Mesenchymal stem cell (in vitro differentiated cells and primary cell): ENCODE data around the gene ZNF19.

Experiments
- DNase-seq: peaks from one replicate; pipeline ENCODE4 v3.0.0-alpha.2; 2013
- H2AFZ ChIP-seq: one replicate; pipeline ENCODE4 v1.6.1; 2013; ENCODE audit warnings: low read depth, mild to moderate bottlenecking, control low read depth, inconsistent platforms, low read length, moderate library complexity
- H2AK5ac ChIP-seq: 2 replicates; pipeline ENCODE4 v1.6.1; 2013; ENCODE audit warnings: low read length, moderate library complexity, mild to moderate bottlenecking, inconsistent platforms; ENCODE audit not compliant: severe bottlenecking
- H2BK120ac ChIP-seq: one replicate; pipeline ENCODE4 v1.6.1; 2013; ENCODE audit warnings: low read depth, mild to moderate bottlenecking, inconsistent platforms, low read length, moderate library complexity
- H2BK12ac ChIP-seq, 2 experiments: one replicate each; pipeline ENCODE4 v1.6.1; 2013; ENCODE audit warnings: inconsistent platforms in 2 of 2, low read length in 2 of 2, mild to moderate bottlenecking in 2 of 2, moderate library complexity in 2 of 2, control low read depth in 1 of 2
- H2BK15ac ChIP-seq: one replicate; pipeline ENCODE4 v1.6.1; 2013; ENCODE audit warnings: mild to moderate bottlenecking, low read depth, inconsistent platforms; ENCODE audit not compliant: poor library complexity, severe bottlenecking
- H2BK5ac ChIP-seq: 2 replicates; pipeline ENCODE4 v1.6.1; 2013; ENCODE audit warnings: low read depth, mild to moderate bottlenecking, low read length, control low read depth, inconsistent platforms; ENCODE audit not compliant: poor library complexity, severe bottlenecking
- H3K14ac ChIP-seq, 2 experiments: one replicate each; pipeline ENCODE4 v1.6.1; 2013; ENCODE audit warnings: inconsistent platforms in 2 of 2, low read length in 2 of 2, control low read depth in 1 of 2, mild to moderate bottlenecking in 1 of 2, moderate library complexity in 1 of 2
- H3K18ac ChIP-seq, 2 experiments: one replicate each; pipeline ENCODE4 v1.6.1; 2013; ENCODE audit warnings: inconsistent platforms in 2 of 2, low read length in 2 of 2, control low read depth in 1 of 2, low read depth in 1 of 2, mild to moderate bottlenecking in 1 of 2
- H3K23ac ChIP-seq, 2 experiments: one replicate each; pipeline ENCODE4 v1.6.1; 2013; ENCODE audit warnings: inconsistent platforms in 2 of 2, low read length in 2 of 2, mild to moderate bottlenecking in 2 of 2, moderate library complexity in 2 of 2, control low read depth in 1 of 2
- H3K27ac ChIP-seq: 2 replicates; pipeline ENCODE4 v1.5.1; 2013; ENCODE audit warnings: mild to moderate bottlenecking, moderate library complexity, low read length, control low read depth, inconsistent platforms; ENCODE audit not compliant: poor library complexity, severe bottlenecking
- H3K27me3 ChIP-seq, 2 experiments: 2 replicates each; pipeline versions ENCODE4 v1.6.1 to v1.7.0; 2013; ENCODE audit warnings: low read length in 2 of 2, mild to moderate bottlenecking in 2 of 2, moderate library complexity in 2 of 2, control low read depth in 1 of 2, inconsistent platforms in 1 of 2; ENCODE audit not compliant: control insufficient read depth in 1 of 2, insufficient read depth in 1 of 2
- H3K36me3 ChIP-seq, 2 experiments: 2 replicates each; pipeline versions ENCODE4 v1.6.1 to v1.7.0; 2013; ENCODE audit warnings: low read length in 2 of 2, control low read depth in 1 of 2, inconsistent platforms in 1 of 2, low read depth in 1 of 2, mild to moderate bottlenecking in 1 of 2; ENCODE audit not compliant: insufficient read depth in 2 of 2, control insufficient read depth in 1 of 2
- H3K4ac ChIP-seq, 2 experiments: one replicate each; pipeline ENCODE4 v1.6.1; 2013; ENCODE audit warnings: inconsistent platforms in 2 of 2, low read length in 2 of 2, mild to moderate bottlenecking in 2 of 2, moderate library complexity in 2 of 2, control low read depth in 1 of 2, low read depth in 1 of 2
- H3K4me1 ChIP-seq: 2 replicates; pipeline ENCODE4 v1.6.1; 2013; ENCODE audit warnings: low read depth, low read length, control low read depth; ENCODE audit not compliant: control insufficient read depth, insufficient read depth
- H3K4me2 ChIP-seq: 2 replicates; pipeline ENCODE4 v1.6.1; 2013; ENCODE audit warnings: low read length, mild to moderate bottlenecking, inconsistent platforms; ENCODE audit not compliant: poor library complexity, severe bottlenecking
- H3K4me3 ChIP-seq, 2 experiments: 2 replicates each; pipeline versions ENCODE4 v1.5.1 to v1.7.0; 2013; ENCODE audit warnings: low read length in 2 of 2, mild to moderate bottlenecking in 2 of 2, control low read depth in 1 of 2, low read depth in 1 of 2; ENCODE audit not compliant: insufficient read depth in 1 of 2
- H3K79me1 ChIP-seq: replicated peaks from 2 replicates; pipeline ENCODE4 v1.6.1; 2013; ENCODE audit warnings: mild to moderate bottlenecking, control low read depth, low read length, inconsistent platforms; ENCODE audit not compliant: poor library complexity, severe bottlenecking
- H3K9ac ChIP-seq: 2 replicates; pipeline ENCODE4 v1.7.0; 2013; ENCODE audit warnings: mild to moderate bottlenecking, low read length, moderate library complexity
- H3K9me3 ChIP-seq: 2 replicates; pipeline ENCODE4 v1.7.0; 2013; ENCODE audit warnings: mild to moderate bottlenecking, low read length; ENCODE audit not compliant: control insufficient read depth
- H4K8ac ChIP-seq: one replicate; pipeline ENCODE4 v1.6.1; 2013; ENCODE audit warnings: inconsistent platforms, mild to moderate bottlenecking, low read length, moderate library complexity
- H4K91ac ChIP-seq: one replicate; pipeline ENCODE4 v1.6.1; 2013; ENCODE audit warnings: mild to moderate bottlenecking, low read length, inconsistent platforms
- WGBS: methylation state at CpG from one replicate; pipeline ENCODE4 v1.1.7; 2013; ENCODE audit warnings: mixed read lengths; 5-methylcytosine and 5-hydroxymethylcytosine counted together

Gene ZNF19

DNA sequence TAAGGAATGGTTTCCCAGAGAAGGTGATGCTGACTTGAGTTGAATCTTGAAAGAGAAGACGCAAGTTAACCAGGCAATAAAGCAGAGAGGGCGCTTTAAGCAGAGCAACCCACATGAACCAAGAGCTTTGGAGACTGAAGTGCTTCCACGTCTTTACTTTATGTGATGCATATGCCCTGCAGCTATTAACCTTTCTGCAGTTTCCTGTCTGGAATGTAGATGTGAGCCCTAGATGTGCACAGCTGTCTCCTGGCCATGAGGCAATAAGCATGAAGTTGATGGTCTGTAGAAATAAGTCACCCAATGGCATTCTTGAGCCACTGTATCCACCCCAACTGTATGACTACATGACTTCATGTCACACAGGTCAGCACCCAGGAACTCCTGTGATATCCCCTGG lies 31.4 kb upstream of the ZNF19 start:
- Histone ChIP-seq H3K9ac (no peak overlapping the region), H4K91ac (no peak overlapping the region), H2BK5ac (no peak overlapping the region), H3K4me2 (no peak overlapping the region), H2AK5ac (no peak overlapping the region), H3K14ac (no peak overlapping the region), H2BK12ac (no peak overlapping the region), H3K4me3 (no peak overlapping the region), H4K8ac (no peak overlapping the region), H2AFZ (no peak overlapping the region), H3K23ac (no peak overlapping the region), H3K4me1 (no peaks in the 10 kb centered on the region), H3K36me3 (no peaks in the 10 kb centered on the region), H3K27ac (no peak overlapping the region), H3K79me1 (no peaks in the 10 kb centered on the region), H3K27me3 (peaks cover 28 to 31% of the 10 kb centered on the region in 2 experiments), H3K18ac (no peak overlapping the region), H2BK120ac (no peak overlapping the region), H3K4ac (no peak overlapping the region), H2BK15ac (no peak overlapping the region), H3K9me3 (no peaks in the 10 kb centered on the region)
- DNase-seq: no peak
- 78% methylated on average over 3 of the region's 3 CpGs for WGBS

- H3K14ac ChIP-seq: no peak overlapping the region
- H3K9me3 ChIP-seq: no peaks in the 10 kb centered on the region
- no peak overlapping the region for H2BK5ac ChIP-seq
- no peak overlapping the region for H4K8ac ChIP-seq
- H3K4me2 ChIP-seq: no peak overlapping the region
- no peak overlapping the region for H2AK5ac ChIP-seq
- H2BK120ac ChIP-seq: no peak overlapping the region
- no peak overlapping the region for H2AFZ ChIP-seq
- no peak overlapping the region for H3K4ac ChIP-seq
- WGBS: 67% methylated on average over 2 of the region's 3 CpGs
- H2BK15ac ChIP-seq: no peak overlapping the region
- no peak overlapping the region for H4K91ac ChIP-seq
- H3K9ac ChIP-seq: no peak overlapping the region
- H2BK12ac ChIP-seq: no peak overlapping the region
- no peaks in the 10 kb centered on the region for H3K4me1 ChIP-seq
- H3K27ac ChIP-seq: no peak overlapping the region
- H3K18ac ChIP-seq: no peak overlapping the region
- no peak overlapping the region for H3K23ac ChIP-seq
- H3K79me1 ChIP-seq: no peaks in the 10 kb centered on the region
- H3K36me3 ChIP-seq: no peaks in the 10 kb centered on the region
- no peak for DNase-seq
- no peak overlapping the region for H3K4me3 ChIP-seq
- peaks cover 5 to 10% of the 10 kb centered on the region in 2 experiments for H3K27me3 ChIP-seq
Observed at GRCh38 chr16:71515026-71515425, 25.9 kb upstream of the ZNF19 start.

DNA sequence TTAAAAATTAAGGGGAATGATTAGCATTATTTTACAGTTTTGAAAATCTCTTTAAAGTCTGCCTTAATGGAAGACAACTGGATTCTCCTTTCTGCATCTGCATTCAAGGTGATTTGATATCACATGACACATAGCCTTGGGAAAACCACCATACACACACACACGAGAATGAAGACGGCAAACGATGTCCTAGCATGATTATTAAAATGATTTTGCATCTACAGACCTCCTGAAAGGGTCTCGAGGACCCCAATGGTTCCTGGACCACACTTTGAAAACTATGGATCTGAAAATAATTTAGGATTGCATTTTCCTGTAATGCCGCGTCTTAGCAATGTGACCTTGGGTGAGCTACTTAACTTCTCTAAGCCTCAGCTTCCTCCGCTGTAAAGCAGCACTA lies 25.4 kb upstream of the ZNF19 start:
- Histone ChIP-seq H3K23ac (no peak overlapping the region), H3K36me3 (no peaks in the 10 kb centered on the region), H3K14ac (no peak overlapping the region), H2BK120ac (no peak overlapping the region), H2BK15ac (no peak overlapping the region), H2BK12ac (no peak overlapping the region), H3K9me3 (no peaks in the 10 kb centered on the region), H4K8ac (no peak overlapping the region), H3K4me2 (no peak overlapping the region), H4K91ac (no peak overlapping the region), H3K4me3 (no peak overlapping the region), H2AK5ac (no peak overlapping the region), H2BK5ac (no peak overlapping the region), H2AFZ (no peak overlapping the region), H3K27ac (no peak overlapping the region), H3K4ac (no peak overlapping the region), H3K9ac (no peak overlapping the region), H3K4me1 (no peaks in the 10 kb centered on the region), H3K27me3 (peaks cover 5 to 10% of the 10 kb centered on the region in 2 experiments), H3K18ac (no peak overlapping the region), H3K79me1 (no peaks in the 10 kb centered on the region)
- 75% methylated on average over 7 of the region's 7 CpGs for WGBS
- no peak for DNase-seq

- WGBS: 0% methylated on average over 1 of the region's 1 CpG
- no peak overlapping the region for H3K27ac ChIP-seq
- no peak overlapping the region for H3K9ac ChIP-seq
- no peak overlapping the region for H2AK5ac ChIP-seq
- H2BK15ac ChIP-seq: no peak overlapping the region
- no peak overlapping the region for H3K18ac ChIP-seq
- no peak overlapping the region for H4K91ac ChIP-seq
- H3K4ac ChIP-seq: no peak overlapping the region
- no peak overlapping the region for H3K23ac ChIP-seq
- peaks cover 5 to 10% of the 10 kb centered on the region in 2 experiments for H3K27me3 ChIP-seq
- no peak overlapping the region for H2AFZ ChIP-seq
- H2BK120ac ChIP-seq: no peak overlapping the region
- H3K14ac ChIP-seq: no peak overlapping the region
- no peaks in the 10 kb centered on the region for H3K4me1 ChIP-seq
- no peak overlapping the region for H4K8ac ChIP-seq
- no peaks in the 10 kb centered on the region for H3K9me3 ChIP-seq
- H3K4me3 ChIP-seq: no peak overlapping the region
- H3K79me1 ChIP-seq: no peaks in the 10 kb centered on the region
- H2BK12ac ChIP-seq: no peak overlapping the region
- H3K4me2 ChIP-seq: no peak overlapping the region
- no peak overlapping the region for H2BK5ac ChIP-seq
- DNase-seq: no peak
- H3K36me3 ChIP-seq: no peaks in the 10 kb centered on the region
Observed at GRCh38 chr16:71513302-71513701, 24.2 kb upstream of the ZNF19 start.
